HFFc6 (cell line): ENCODE data around the gene CDIPT. TPM values are rescaled to one million over a fixed set of nuclear protein-coding genes. Genes with fewer than 3 reads are reported as not detected.

Experiments used
- DNase-seq: peaks from one replicate; pipeline ENCODE4 v3.0.0-alpha.2; 2018
- H3K27ac Mint-ChIP-seq: 2 replicates; pipeline ENCODE4 v1.8.0; 2020; ENCODE audit warnings: mild to moderate bottlenecking, mixed read lengths
- H3K27me3 Mint-ChIP-seq: 2 replicates; pipeline ENCODE4 v1.8.0; 2021; ENCODE audit warnings: mild to moderate bottlenecking, moderate library complexity, mixed read lengths; ENCODE audit not compliant: insufficient read depth
- H3K36me3 Mint-ChIP-seq: 2 replicates; pipeline ENCODE4 v1.8.0; 2021; ENCODE audit warnings: low read depth, mixed read lengths
- H3K4me1 Mint-ChIP-seq: 2 replicates; pipeline ENCODE4 v1.8.0; 2020; ENCODE audit warnings: low read depth, mixed read lengths
- H3K4me3 Mint-ChIP-seq: 2 replicates; pipeline ENCODE4 v1.8.0; 2020; ENCODE audit warnings: mild to moderate bottlenecking, moderate library complexity, mixed read lengths
- H3K9me3 Mint-ChIP-seq: 2 replicates; pipeline ENCODE4 v1.8.0; 2020; ENCODE audit warnings: mild to moderate bottlenecking, mixed read lengths
- CTCF ChIP-seq: fragments of 200-600 bp; sonication (generic); IDR thresholded peaks from 2 replicates; pipeline ENCODE4 v1.5.0; 2021; ENCODE audit warnings: antibody characterized with exemption, mild to moderate bottlenecking
- total RNA-seq, 6 experiments: library from RNA; stranded (reverse); fragmentation: NEBNext Ultra II Directional; extraction: Animal tissue kit (Norgen Biotek cat#: 25700); gene quantifications; 2 replicates in 1 of 6; 3 replicates in 5 of 6; pipeline ENCODE4 v1.2.3, GENCODE V29; 2021

Gene CDIPT
- total RNA-seq, 6 experiments from 2014 or later: 82.6 to 115 (median 94.7) TPM

GRCh38 chr16:29824589-29825144, 38.4 kb downstream of the CDIPT start:
- H3K27me3 Mint-ChIP-seq: peaks cover 5% of the 10 kb centered on the region
- H3K4me3 Mint-ChIP-seq: peak overlapping the region; percentile 98
- H3K4me1 Mint-ChIP-seq: peaks cover 66% of the 10 kb centered on the region
- no peak for TF ChIP-seq CTCF
- no peaks in the 10 kb centered on the region for H3K9me3 Mint-ChIP-seq
- H3K36me3 Mint-ChIP-seq: peaks cover 27% of the 10 kb centered on the region
- peak overlapping the region; percentile 97 for H3K27ac Mint-ChIP-seq
- DNase-seq: peak; percentile 82

GRCh38 chr16:29821643-29822115, 41.3 kb downstream of the CDIPT start:
- no peak for TF ChIP-seq CTCF
- peak overlapping the region; percentile 98 for H3K4me3 Mint-ChIP-seq
- H3K4me1 Mint-ChIP-seq: peaks cover 85% of the 10 kb centered on the region
- DNase-seq: peak; percentile 80
- no peaks in the 10 kb centered on the region for H3K9me3 Mint-ChIP-seq
- peak overlapping the region; percentile 99 for H3K27ac Mint-ChIP-seq
- H3K36me3 Mint-ChIP-seq: peaks cover 41% of the 10 kb centered on the region
- peaks cover 10% of the 10 kb centered on the region for H3K27me3 Mint-ChIP-seq

- H3K36me3 Mint-ChIP-seq: peaks cover 41% of the 10 kb centered on the region
- H3K27ac Mint-ChIP-seq: peak overlapping the region; percentile 99
- H3K4me1 Mint-ChIP-seq: peaks cover 82% of the 10 kb centered on the region
- no peak for DNase-seq
- no peak for TF ChIP-seq CTCF
- peak overlapping the region; percentile 98 for H3K4me3 Mint-ChIP-seq
- peaks cover 10% of the 10 kb centered on the region for H3K27me3 Mint-ChIP-seq
- H3K9me3 Mint-ChIP-seq: no peaks in the 10 kb centered on the region
Measured at GRCh38 chr16:29820730-29821642, 42.0 kb downstream of the CDIPT start.

GRCh38 chr16:29820271-29820701, 42.7 kb downstream of the CDIPT start, which contains the start of gene MVP:
Gene MVP (plus strand): TSS chr16:29820462. CDS start chr16:29830550, 10,088 bp downstream.
- no peak for TF ChIP-seq CTCF
- Mint-ChIP-seq H3K9me3 (no peaks in the 10 kb centered on the region), H3K27me3 (peaks cover 10% of the 10 kb centered on the region), H3K27ac (peak within 1 kb of the TSS; percentile 99), H3K4me1 (peaks cover 82% of the 10 kb centered on the region), H3K4me3 (peak within 1 kb of the TSS; percentile 98), H3K36me3 (peaks cover 41% of the 10 kb centered on the region)
- peak; percentile 48 for DNase-seq

GRCh38 chr16:29819506-29819905, 43.5 kb downstream of the CDIPT start:
- Mint-ChIP-seq H3K4me3 (peak overlapping the region; percentile 98), H3K4me1 (peaks cover 82% of the 10 kb centered on the region), H3K9me3 (no peaks in the 10 kb centered on the region), H3K27ac (peak overlapping the region; percentile 99), H3K27me3 (peaks cover 5% of the 10 kb centered on the region), H3K36me3 (peaks cover 41% of the 10 kb centered on the region)
- no peak for DNase-seq
- TF ChIP-seq CTCF: peak; percentile 36
